Peyer's patch (tissue), 4 donors: ENCODE measurements around the gene AP2A2.

Source experiments
- POLR2A ChIP-seq, 2 donors: fragments of 450-650 bp; IDR thresholded peaks; one replicate each; pipeline ENCODE4 v1.5.1; 2017; ENCODE audit warnings: antibody characterized with exemption in 2 of 2, mild to moderate bottlenecking in 2 of 2, moderate library complexity in 2 of 2
- TF ChIP-seq, protein P1 (sequence below), 6 experiments: fragments of 450-650 bp in 4 of 6; fragments of 200-600 bp in 2 of 6; sonication (generic) in 1 of 6; IDR thresholded peaks; one replicate each; pipeline ENCODE4 v1.5.1; 2017 to 2019; ENCODE audit warnings: antibody characterized with exemption in 6 of 6, mild to moderate bottlenecking in 3 of 6, moderate library complexity in 1 of 6

- TF ChIP-seq, protein P1, sequence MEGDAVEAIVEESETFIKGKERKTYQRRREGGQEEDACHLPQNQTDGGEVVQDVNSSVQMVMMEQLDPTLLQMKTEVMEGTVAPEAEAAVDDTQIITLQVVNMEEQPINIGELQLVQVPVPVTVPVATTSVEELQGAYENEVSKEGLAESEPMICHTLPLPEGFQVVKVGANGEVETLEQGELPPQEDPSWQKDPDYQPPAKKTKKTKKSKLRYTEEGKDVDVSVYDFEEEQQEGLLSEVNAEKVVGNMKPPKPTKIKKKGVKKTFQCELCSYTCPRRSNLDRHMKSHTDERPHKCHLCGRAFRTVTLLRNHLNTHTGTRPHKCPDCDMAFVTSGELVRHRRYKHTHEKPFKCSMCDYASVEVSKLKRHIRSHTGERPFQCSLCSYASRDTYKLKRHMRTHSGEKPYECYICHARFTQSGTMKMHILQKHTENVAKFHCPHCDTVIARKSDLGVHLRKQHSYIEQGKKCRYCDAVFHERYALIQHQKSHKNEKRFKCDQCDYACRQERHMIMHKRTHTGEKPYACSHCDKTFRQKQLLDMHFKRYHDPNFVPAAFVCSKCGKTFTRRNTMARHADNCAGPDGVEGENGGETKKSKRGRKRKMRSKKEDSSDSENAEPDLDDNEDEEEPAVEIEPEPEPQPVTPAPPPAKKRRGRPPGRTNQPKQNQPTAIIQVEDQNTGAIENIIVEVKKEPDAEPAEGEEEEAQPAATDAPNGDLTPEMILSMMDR (IDR thresholded peaks at IDR 0.05), result no peak
- TF ChIP-seq POLR2A (IDR thresholded peaks at IDR 0.05), result no peak
These were observed 25.8 kb downstream of the AP2A2 start for GRCh38 chr11:951507-951906.
